HUDEP-2 (cell line): ENCODE measurements around the gene KAT5.
A peak's percentile ranks its signal among the peaks of the same experiment; 100 is the strongest.

ENCODE experiments used
- DNase-seq, 76 experiments: peaks; one replicate each; lab custom pipeline; 2025; ENCODE audit not compliant: unreplicated experiment in 76 of 76; lab: John Stamatoyannopoulos, UW

KAT5 gene

GRCh38 chr11:65708451-65708850, 3.6 kb upstream of the KAT5 start:
- DNase-seq, result no peak

GRCh38 chr11:65709661-65710060, 2.4 kb upstream of the KAT5 start:
- peak in 1 of 76 experiments; percentile 16 for DNase-seq

- DNase-seq, result no peak
Observed at GRCh38 chr11:65710421-65710820, 1.6 kb upstream of the KAT5 start.

GRCh38 chr11:65712633-65713076, 603 bp downstream of the KAT5 start:
- DNase-seq, result no peak

- no peak for DNase-seq
Observed at GRCh38 chr11:65713212-65713969, 1.3 kb downstream of the KAT5 start.

- DNase-seq, result no peak
Observed at GRCh38 chr11:65714433-65714832, 2.4 kb downstream of the KAT5 start.

- no peak for DNase-seq
Observed at GRCh38 chr11:65716302-65716701, 4.2 kb downstream of the KAT5 start.

- no peak for DNase-seq
Observed at GRCh38 chr11:65716774-65717405, 4.8 kb downstream of the KAT5 start.

GRCh38 chr11:65717906-65718305, 5.9 kb downstream of the KAT5 start:
- no peak for DNase-seq

- DNase-seq, result no peak
Observed at GRCh38 chr11:65718531-65718930, 6.5 kb downstream of the KAT5 start.

- DNase-seq, result peak in 3 of 76 experiments; percentile 13 to 29 (median 13)
Observed at GRCh38 chr11:65718964-65719492, 7.0 kb downstream of the KAT5 start.

GRCh38 chr11:65719871-65720210, 7.8 kb downstream of the KAT5 start:
- peak in 26 of 76 experiments; percentile 12 to 54 (median 24) for DNase-seq

- peak in 71 of 76 experiments; percentile 12 to 83 (median 68) for DNase-seq
Observed at GRCh38 chr11:65720211-65720934, 8.3 kb downstream of the KAT5 start, which contains the start of gene RNASEH2C. TSS of gene RNASEH2C (minus strand) at chr11:65720798. CDS start at chr11:65720758, 40 bp downstream.

- no peak for DNase-seq
Observed at GRCh38 chr11:65722261-65722660, 10.2 kb downstream of the KAT5 start.

GRCh38 chr11:65726660-65727059, 14.6 kb downstream of the KAT5 start:
- peak in 5 of 76 experiments; percentile 2 to 19 (median 10) for DNase-seq

GRCh38 chr11:65727865-65728264, 15.8 kb downstream of the KAT5 start:
- DNase-seq, result no peak

- no peak for DNase-seq
Observed at GRCh38 chr11:65730461-65730860, 18.4 kb downstream of the KAT5 start.

GRCh38 chr11:65735111-65735510, 23.1 kb downstream of the KAT5 start:
- peak in 62 of 76 experiments; percentile 16 to 80 (median 52) for DNase-seq

GRCh38 chr11:65736810-65737209, 24.8 kb downstream of the KAT5 start:
- DNase-seq, result no peak

- no peak for DNase-seq
Observed at GRCh38 chr11:65739022-65739421, 27.0 kb downstream of the KAT5 start.

- no peak for DNase-seq
Observed at GRCh38 chr11:65741185-65741584, 29.1 kb downstream of the KAT5 start.
